Erythroblast (primary cell): ENCODE results near the gene ANTXR1.

ENCODE experiments used
- GATA1 ChIP-seq: IDR thresholded peaks from 2 replicates; pipeline ENCODE4 v1.6.1; 2011; ENCODE audit warnings: low read depth, mild to moderate bottlenecking, control low read depth, low read length, moderate library complexity
- POLR2A ChIP-seq: IDR thresholded peaks from 2 replicates; pipeline ENCODE4 v1.6.1; 2011; ENCODE audit warnings: mild to moderate bottlenecking, low read length

GRCh38 chr2:69032336-69032735 is 19.4 kb downstream of the ANTXR1 start:
- TF ChIP-seq POLR2A (no peak), GATA1 (no peak)
